A549 (cell line): Measurements from ENCODE around the gene MYB. TPM values are rescaled to one million over a fixed set of nuclear protein-coding genes. Genes with fewer than 3 reads are reported as not detected.
"Not testable (repeated sequence)": the region's sequence is repeated elsewhere in the genome, so short reads cannot be mapped to it uniquely, and the experiment has no call there.

ENCODE experiments used
- ATAC-seq, 2 experiments: fragments of 200-7000 bp in 1 of 2; fragments of >200 bp in 1 of 2; cut with Nextera tagmentation in 1 of 2; cut with Tn5 transposase in 1 of 2; 3 replicates each; pipeline versions ENCODE4 v1.8.0 to v1.9.1; 2018 to 2020; ENCODE audit warnings: mild to moderate bottlenecking in 1 of 2, moderate library complexity in 1 of 2
- CTCF ChIA-PET: fragments of 300-600 bp; sonication (Branson Sonifier 250); formaldehyde crosslinking; extraction: SDS; loops from one replicate; lab custom pipeline; 2021; ENCODE audit warnings: antibody characterized with exemption, inconsistent platforms; lab: Yijun Ruan, JAX
- POLR2A ChIA-PET: fragments of 350-600 bp; formaldehyde crosslinking; extraction: SDS; loops from one replicate; lab custom pipeline; 2021; ENCODE audit warnings: antibody characterized with exemption, inconsistent platforms; lab: Yijun Ruan, JAX
- DNase-seq, 2 experiments: peaks; one replicate each; pipeline versions ENCODE4 v3.0.0 to v3.0.0-alpha.2; 2011 to 2016; ENCODE audit warnings: low read depth in 1 of 2, low spot score in 1 of 2
- FAIRE-seq: peaks from 2 replicates; lab custom pipeline; 2011; peaks lifted over from hg19 to GRCh38; lab: Jason Lieb, UNC
- H3K27ac ChIP-seq, 2 experiments: fragments of >200 bp; sonication (Bioruptor Twin); formaldehyde crosslinking; 3 replicates each; pipeline ENCODE4 v1.5.1; 2016 to 2017
- H3K4me1 ChIP-seq: fragments of >200 bp; sonication (Bioruptor Twin); formaldehyde crosslinking; 3 replicates; pipeline ENCODE4 v1.6.1; 2016
- H3K4me2 ChIP-seq: fragments of >200 bp; sonication (Bioruptor Twin); formaldehyde crosslinking; 3 replicates; pipeline ENCODE4 v1.6.1; 2016
- H3K4me3 ChIP-seq: fragments of >200 bp; sonication (Bioruptor Twin); formaldehyde crosslinking; 3 replicates; pipeline ENCODE4 v1.5.1; 2016
- H3K9me3 ChIP-seq: fragments of >200 bp; sonication (Bioruptor Twin); formaldehyde crosslinking; 3 replicates; pipeline ENCODE4 v1.6.1; 2016
- ATOH8 ChIP-seq: fragments of 250-450 bp; sonication (Bioruptor Pico); IDR thresholded peaks from 2 replicates; pipeline ENCODE4 v1.5.0; 2020; ENCODE audit warnings: low read depth, mild to moderate bottlenecking, moderate library complexity
- BCL3 ChIP-seq: fragments of >200 bp; sonication (Bioruptor Twin); formaldehyde crosslinking; IDR thresholded peaks from 3 replicates; pipeline ENCODE4 v1.6.1; 2016
- BHLHE40 ChIP-seq: IDR thresholded peaks from 2 replicates; pipeline ENCODE4 v1.6.1; 2012; ENCODE audit warnings: low read depth, low read length, inconsistent platforms
- CBX8 ChIP-seq: fragments of 200-600 bp; sonication (generic); IDR thresholded peaks from 2 replicates; pipeline ENCODE4 v1.6.1; 2016
- CEBPB ChIP-seq, 2 experiments: fragments of >200 bp in 1 of 2; sonication (Bioruptor Twin) in 1 of 2; formaldehyde crosslinking in 1 of 2; IDR thresholded peaks; 2 replicates each; pipeline ENCODE4 v1.6.1; 2012 to 2016
- CTCF ChIP-seq: fragments of >200 bp; sonication (Bioruptor Twin); formaldehyde crosslinking; IDR thresholded peaks from 3 replicates; pipeline ENCODE4 v1.5.1; 2016
- FOSB ChIP-seq: fragments of 250-450 bp; sonication (Bioruptor Pico); IDR thresholded peaks from 2 replicates; pipeline ENCODE4 v1.5.0; 2020; ENCODE audit warnings: mild to moderate bottlenecking, moderate library complexity
- FOSL2 ChIP-seq, 2 experiments: fragments of 450-650 bp in 1 of 2; fragments of >200 bp in 1 of 2; sonication (Bioruptor Twin) in 1 of 2; formaldehyde crosslinking; IDR thresholded peaks; 2 replicates each; pipeline versions ENCODE4 v1.5.0 to v1.6.1; 2016 to 2020; ENCODE audit warnings: mild to moderate bottlenecking in 1 of 2, moderate library complexity in 1 of 2
- FOXS1 ChIP-seq: fragments of 250-450 bp; sonication (Bioruptor Pico); IDR thresholded peaks from 2 replicates; pipeline ENCODE4 v1.5.0; 2020; ENCODE audit warnings: mild to moderate bottlenecking, moderate library complexity
- GATA3 ChIP-seq: IDR thresholded peaks from 2 replicates; pipeline ENCODE4 v1.6.1; 2012; ENCODE audit warnings: borderline replicate concordance
- HDAC2 ChIP-seq: fragments of 200-600 bp; sonication (generic); IDR thresholded peaks from 2 replicates; pipeline ENCODE4 v1.6.1; 2016
- HES2 ChIP-seq: fragments of >200 bp; sonication (Bioruptor Twin); formaldehyde crosslinking; IDR thresholded peaks from 2 replicates; pipeline ENCODE4 v1.6.1; 2016
- MAFK ChIP-seq: fragments of 450-650 bp; IDR thresholded peaks from 2 replicates; pipeline ENCODE4 v1.6.1; 2014; ENCODE audit not compliant: partially characterized antibody
- NPAS2 ChIP-seq: fragments of 250-450 bp; sonication (Bioruptor Pico); IDR thresholded peaks from 2 replicates; pipeline ENCODE4 v1.8.0; 2022; ENCODE audit warnings: mild to moderate bottlenecking, moderate library complexity, borderline replicate concordance
- SREBF2 ChIP-seq: fragments of 450-650 bp; IDR thresholded peaks from 2 replicates; pipeline ENCODE4 v1.6.1; 2014; ENCODE audit warnings: mild to moderate bottlenecking, moderate library complexity
- USF2 ChIP-seq: fragments of 450-650 bp; IDR thresholded peaks from 2 replicates; pipeline ENCODE4 v1.6.1; 2014; ENCODE audit warnings: antibody characterized with exemption
- ZC3H11A ChIP-seq: fragments of 450-650 bp; IDR thresholded peaks from 2 replicates; pipeline ENCODE4 v1.6.1; 2014; ENCODE audit warnings: antibody characterized with exemption, mild to moderate bottlenecking
- ZNF302 ChIP-seq: fragments of 250-450 bp; sonication (Bioruptor Pico); IDR thresholded peaks from 2 replicates; pipeline ENCODE4 v1.9.0; 2021; ENCODE audit warnings: inconsistent platforms, mild to moderate bottlenecking, moderate library complexity
- WGBS: methylation state at CpG from one replicate; pipeline ENCODE4 v1.1.6; 2017; ENCODE audit errors: missing lambda C conversion rate; 5-methylcytosine and 5-hydroxymethylcytosine counted together
- polyA plus RNA-seq, 4 experiments: library from polyadenylated mRNA; depleted of rRNA in 3 of 4; stranded (reverse); fragments of >200 nt; fragmentation: RNase III in 1 of 4; extraction: RNeasy Plus Mini Kit Qiagen cat#74134 plus additional on column Dnase treatment in 1 of 4; gene quantifications; 2 replicates in 3 of 4; 3 replicates in 1 of 4; pipeline ENCODE4 v1.2.3, GENCODE V29; 2011 to 2017

Gene MYB
- polyA plus RNA-seq, 2 of the 4 experiments (the other 2 are of a cell fraction): 0.22 to 0.27 TPM

GRCh38 chr6:135161411-135162395 lies 19.4 kb upstream of the MYB start:
- ChIA-PET CTCF (interaction anchor here (0.8 to 1.5 kb wide), 5 partner anchors 14 to 73 kb away, joined by 3 to 5 read pairs (median 3); no protein-coding TSS in a partner anchor), POLR2A (no interaction called here)
- Histone ChIP-seq H3K4me1 (no peaks in the 10 kb centered on the region), H3K4me3 (no peak overlapping the region), H3K9me3 (no peaks in the 10 kb centered on the region), H3K4me2 (no peak overlapping the region), H3K27ac (no peak overlapping the region)
- 54% methylated on average over 3 of the region's 3 CpGs for WGBS
- TF ChIP-seq FOSL2 (IDR thresholded peaks at IDR 0.05) (no peak), FOSL2 (CRISPR knock-in tag; IDR thresholded peaks at IDR 0.05) (no peak), CBX8 (no peak), ZNF302 (CRISPR knock-in tag) (no peak), HDAC2 (no peak), USF2 (no peak), BHLHE40 (no peak), FOSB (no peak), BCL3 (no peak), HES2 (no peak), ATOH8 (CRISPR knock-in tag) (no peak), CEBPB (IDR thresholded peaks at IDR 0.05) (no peak), NPAS2 (CRISPR knock-in tag) (no peak)
- no peak for FAIRE-seq
- ATAC-seq: no peak
- no peak for DNase-seq

- peak; percentile 43 to 65 for DNase-seq
- Histone ChIP-seq H3K27ac (no peak overlapping the region), H3K4me3 (no peak overlapping the region), H3K4me1 (no peaks in the 10 kb centered on the region), H3K9me3 (no peaks in the 10 kb centered on the region), H3K4me2 (peak overlapping the region; percentile 28; the same call in 1 of the 3 replicates)
- no peak for TF ChIP-seq MAFK
- no peak for TF ChIP-seq SREBF2
- peak; percentile 35 for TF ChIP-seq CTCF
- WGBS: 20% methylated on average over 10 of the region's 10 CpGs
- POLR2A ChIA-PET: no interaction called here
- peak; percentile 71 to 85; a peak in 4 of 6 replicates for ATAC-seq
- FAIRE-seq: no peak
- CTCF ChIA-PET: interaction anchor here (0.8 to 1.5 kb wide), 4 partner anchors 16 to 72 kb away, joined by 3 to 5 read pairs (median 4); no protein-coding TSS in a partner anchor
Measured at GRCh38 chr6:135162678-135163439, 18.2 kb upstream of the MYB start.

GRCh38 chr6:135163440-135163738 lies 17.7 kb upstream of the MYB start:
- ATAC-seq (no peak), FAIRE-seq (no peak), DNase-seq (no peak)
- ChIA-PET CTCF (no interaction called here), POLR2A (no interaction called here)
- 59% methylated on average over 3 of the region's 3 CpGs for WGBS
- no peak overlapping the region for H3K4me2 ChIP-seq
- H3K9me3 ChIP-seq: no peaks in the 10 kb centered on the region
- no peak overlapping the region for H3K27ac ChIP-seq
- no peak overlapping the region for H3K4me3 ChIP-seq
- H3K4me1 ChIP-seq: no peaks in the 10 kb centered on the region
- TF ChIP-seq FOXS1 (CRISPR knock-in tag) (no peak), GATA3 (no peak), ZC3H11A (no peak), NPAS2 (CRISPR knock-in tag) (no peak)

- FAIRE-seq, H3K9me3 ChIP-seq, CTCF ChIA-PET, H3K4me3 ChIP-seq, DNase-seq, ATAC-seq, H3K27ac ChIP-seq, H3K4me1 ChIP-seq, H3K4me2 ChIP-seq, POLR2A ChIA-PET: not testable (repeated sequence)
- 75% methylated on average over 6 of the region's 6 CpGs for WGBS
Measured at GRCh38 chr6:135164387-135164786, 16.7 kb upstream of the MYB start.
